GM12873 (cell line): ENCODE data around the gene DUSP2.

Source experiments
- CTCF ChIP-seq: IDR thresholded peaks from 2 replicates; pipeline ENCODE4 v1.5.1; 2012; ENCODE audit warnings: low read depth, mild to moderate bottlenecking, moderate library complexity, low read length, control low read depth; ENCODE audit not compliant: insufficient read depth; ENCODE audit errors: missing control alignments

The DUSP2 gene

GRCh38 chr2:96170626-96171025 is 25.4 kb upstream of the DUSP2 start:
- TF ChIP-seq CTCF: no peak

- no peak for TF ChIP-seq CTCF
Measured at GRCh38 chr2:96169868-96170507, 24.7 kb upstream of the DUSP2 start.

GRCh38 chr2:96167407-96168013 is 22.3 kb upstream of the DUSP2 start:
- TF ChIP-seq CTCF: no peak

- no peak for TF ChIP-seq CTCF
Measured at GRCh38 chr2:96164459-96165184, 19.4 kb upstream of the DUSP2 start.

GRCh38 chr2:96163768-96164429 is 18.7 kb upstream of the DUSP2 start:
- no peak for TF ChIP-seq CTCF

GRCh38 chr2:96163415-96163767 is 18.2 kb upstream of the DUSP2 start:
- TF ChIP-seq CTCF: peak; percentile 2

- TF ChIP-seq CTCF: no peak
Measured at GRCh38 chr2:96161898-96162297, 16.7 kb upstream of the DUSP2 start.
